Spleen (tissue), 11 donors: ENCODE data around the gene NOP56. TPM values are rescaled to one million over a fixed set of nuclear protein-coding genes. Genes with fewer than 3 reads are reported as not detected.
A peak's percentile ranks its signal among the peaks of the same experiment; 100 is the strongest.

Source experiments
- DNase-seq: peaks from one replicate; pipeline ENCODE4 v3.0.0-alpha.2; 2020
- H3K27ac ChIP-seq, 8 donors: fragments of 200-600 bp; sonication (generic) in 7 of 8; 1 replicate in 4 of 8; 2 replicates in 4 of 8; pipeline versions ENCODE4 v1.5.0 to v1.8.0; 2016 to 2021; ENCODE audit warnings: inconsistent platforms in 4 of 8, mild to moderate bottlenecking in 4 of 8, moderate library complexity in 1 of 8
- H3K27me3 ChIP-seq, 7 donors: fragments of 200-600 bp; sonication (generic) in 6 of 7; replicated peaks in 1 of 7; 1 replicate in 4 of 7; 2 replicates in 3 of 7; pipeline versions ENCODE4 v1.5.0 to v1.8.0; 2016 to 2021; ENCODE audit warnings: inconsistent platforms in 3 of 7, mild to moderate bottlenecking in 1 of 7
- H3K36me3 ChIP-seq, 6 donors: fragments of 200-600 bp; sonication (generic) in 5 of 6; 1 replicate in 4 of 6; 2 replicates in 2 of 6; pipeline versions ENCODE4 v1.5.0 to v1.8.0; 2016 to 2021; ENCODE audit warnings: inconsistent platforms in 2 of 6
- H3K4me1 ChIP-seq, 6 donors: fragments of 200-600 bp; sonication (generic) in 5 of 6; 1 replicate in 3 of 6; 2 replicates in 3 of 6; pipeline versions ENCODE4 v1.5.0 to v1.8.0; 2016 to 2021; ENCODE audit warnings: inconsistent platforms in 3 of 6
- H3K4me3 ChIP-seq, 8 donors: fragments of 200-600 bp; sonication (generic) in 7 of 8; 1 replicate in 4 of 8; 2 replicates in 4 of 8; pipeline versions ENCODE4 v1.5.0 to v1.8.0; 2016 to 2021; ENCODE audit warnings: inconsistent platforms in 4 of 8, mild to moderate bottlenecking in 4 of 8, moderate library complexity in 2 of 8
- H3K9me3 ChIP-seq, 8 donors: fragments of 200-600 bp; sonication (generic) in 7 of 8; 1 replicate in 4 of 8; 2 replicates in 4 of 8; pipeline versions ENCODE4 v1.5.0 to v1.8.0; 2016 to 2021; ENCODE audit warnings: inconsistent platforms in 4 of 8
- CTCF ChIP-seq, 11 experiments: fragments of 200-600 bp in 7 of 11; fragments of 450-650 bp in 4 of 11; sonication (generic) in 4 of 11; IDR thresholded peaks in 8 of 11; conservative IDR thresholded peaks in 3 of 11; 1 replicate in 7 of 11; 2 replicates in 4 of 11; pipeline versions ENCODE4 v1.4.0 to v1.8.0; 2016 to 2021; ENCODE audit warnings: antibody characterized with exemption in 11 of 11, inconsistent platforms in 4 of 11, mild to moderate bottlenecking in 1 of 11
- POLR2A ChIP-seq, 3 donors: fragments of 450-650 bp; IDR thresholded peaks; one replicate each; pipeline ENCODE4 v1.5.1; 2017; ENCODE audit warnings: antibody characterized with exemption in 3 of 3, mild to moderate bottlenecking in 1 of 3
- POLR2AphosphoS5 ChIP-seq, 3 donors: sonication (generic); formaldehyde crosslinking; IDR thresholded peaks; one replicate each; pipeline ENCODE4 v1.5.1; 2017; ENCODE audit warnings: antibody characterized with exemption in 3 of 3
- WGBS, 5 donors: extraction: QIAGEN DNeasy Blood & Tissue Kit in 3 of 5; methylation state at CpG; one replicate each; pipeline versions ENCODE4 v1.1.5 to v1.1.7; 2013 to 2018; 5-methylcytosine and 5-hydroxymethylcytosine counted together
- intact Hi-C: fragments of 100-400 bp; cut with DNase I; formaldehyde crosslinking; loops from one replicate; pipeline ENCODE4 v1.15.0; 2023; ENCODE audit warnings: low total_unique reads
- polyA plus RNA-seq, 3 donors: library from polyadenylated mRNA; stranded (reverse); fragments of 200-250 nt; gene quantifications; one replicate each; pipeline ENCODE4 v1.2.1, GENCODE V29; 2013
- total RNA-seq, 7 donors: library from RNA; depleted of rRNA in 3 of 7; stranded (reverse); fragments of >200 nt in 3 of 7; fragmentation: NEBNext Ultra II Directional in 4 of 7; extraction: Animal tissue kit (Norgen Biotek cat#: 25700) in 4 of 7; gene quantifications; one replicate each; pipeline versions ENCODE4 v1.1.0 to v1.2.1, GENCODE V29; 2016 to 2021
- donor health status: healthy with polysubstance abuse.
- donor health status: DM: no; HTN: no; CAD: no; lungs with moderate emphysema.
- donor health status: DM: no; HTN: no; CAD: no.
- donor health status: Bipolar disorder and iron deficiency.
- donor health status: healthy.
- donor health status: DM: no; HTN: no; CAD: no.
- donor health status: DM: yes; HTN: yes; CAD: no.

Gene NOP56
- total and polyA plus RNA-seq, 10 donors, result 82.1 to 208 (median 136) TPM

DNA sequence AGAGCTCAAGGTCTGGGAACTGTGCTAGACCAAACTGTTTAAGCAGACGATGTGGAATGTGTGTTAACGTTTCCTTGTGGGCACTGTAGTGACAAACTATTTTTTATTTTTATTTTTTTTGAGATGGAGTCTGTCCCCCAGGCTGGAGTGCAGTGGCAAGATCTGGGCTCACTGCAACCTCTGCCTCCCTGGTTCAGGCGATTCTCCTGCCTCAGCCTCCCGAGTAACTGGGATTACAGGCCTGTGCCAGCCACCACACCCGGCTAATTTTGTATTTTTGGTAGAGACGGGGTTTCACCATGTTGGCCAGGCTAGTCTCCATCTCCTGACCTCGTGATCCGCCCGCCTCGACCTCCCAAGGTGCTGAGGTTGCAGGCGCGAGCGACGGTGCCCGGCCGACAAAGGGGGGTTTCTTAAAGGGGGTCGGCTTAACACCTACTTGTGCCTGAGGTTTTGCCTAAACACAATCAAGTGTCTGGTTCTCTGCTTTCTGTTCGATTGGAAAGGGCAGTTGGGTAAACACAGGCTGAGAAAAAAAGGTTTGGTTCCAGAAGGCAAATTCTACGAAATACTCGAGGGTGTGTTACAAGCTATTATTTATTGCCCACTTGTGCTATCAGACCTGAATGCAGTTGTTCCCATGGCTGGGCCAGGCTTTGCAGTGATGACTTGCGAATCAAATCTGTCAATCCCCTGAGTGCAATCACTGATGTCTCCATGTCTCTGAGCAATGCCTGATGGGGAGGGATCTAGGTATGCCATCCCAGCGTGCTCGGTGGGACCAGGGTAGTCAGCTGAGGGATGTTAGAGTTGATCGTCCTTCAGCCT lies 1.3 kb downstream of the NOP56 start:
- TF ChIP-seq POLR2A (IDR thresholded peaks at IDR 0.05), result no peak
- TF ChIP-seq CTCF (IDR thresholded peaks at IDR 0.05 in 8 of 11, conservative IDR thresholded peaks at IDR 0.05 in 3 of 11), result no peak
- no peak for TF ChIP-seq POLR2AphosphoS5 (IDR thresholded peaks at IDR 0.05)
- H3K9me3 ChIP-seq, result no peaks in the 10 kb centered on the region
- 27 to 42% (median 33%) methylated on average over 24 of the region's 24 CpGs for WGBS, 5 donors
- peak; percentile 78 for DNase-seq
- H3K27me3 ChIP-seq, result no peaks in the 10 kb centered on the region
- H3K4me3 ChIP-seq, result peak overlapping the region; percentile 70 to 100 (median 99)
- intact Hi-C loops, result no loop called here
- H3K27ac ChIP-seq, result peak overlapping the region in 6 of 8 donors; percentile 88 to 96 (median 92)
- peaks cover 17 to 69% (median 32%) of the 10 kb centered on the region in 6 donors for H3K4me1 ChIP-seq
- peaks cover 7 to 52% (median 47%) of the 10 kb centered on the region in 6 donors for H3K36me3 ChIP-seq

- Histone ChIP-seq H3K4me1 (peaks cover 17 to 69% (median 32%) of the 10 kb centered on the region in 6 donors), H3K9me3 (no peaks in the 10 kb centered on the region), H3K27ac (peak overlapping the region in 2 of 8 donors; percentile 6 to 91), H3K4me3 (peak overlapping the region in 3 of 8 donors; percentile 98 to 100 (median 99)), H3K27me3 (no peaks in the 10 kb centered on the region), H3K36me3 (peaks cover 7 to 59% (median 54%) of the 10 kb centered on the region in 6 donors)
- 76 to 85% (median 79%) methylated on average over 9 of the region's 9 CpGs for WGBS, 5 donors
- DNase-seq, result no peak
- no peak for TF ChIP-seq CTCF (IDR thresholded peaks at IDR 0.05 in 8 of 11, conservative IDR thresholded peaks at IDR 0.05 in 3 of 11)
- no peak for TF ChIP-seq POLR2AphosphoS5 (IDR thresholded peaks at IDR 0.05)
- TF ChIP-seq POLR2A (IDR thresholded peaks at IDR 0.05), result no peak
- intact Hi-C loops, result no loop called here
Measured at GRCh38 chr20:2654384-2654822, 2.0 kb downstream of the NOP56 start.

DNA sequence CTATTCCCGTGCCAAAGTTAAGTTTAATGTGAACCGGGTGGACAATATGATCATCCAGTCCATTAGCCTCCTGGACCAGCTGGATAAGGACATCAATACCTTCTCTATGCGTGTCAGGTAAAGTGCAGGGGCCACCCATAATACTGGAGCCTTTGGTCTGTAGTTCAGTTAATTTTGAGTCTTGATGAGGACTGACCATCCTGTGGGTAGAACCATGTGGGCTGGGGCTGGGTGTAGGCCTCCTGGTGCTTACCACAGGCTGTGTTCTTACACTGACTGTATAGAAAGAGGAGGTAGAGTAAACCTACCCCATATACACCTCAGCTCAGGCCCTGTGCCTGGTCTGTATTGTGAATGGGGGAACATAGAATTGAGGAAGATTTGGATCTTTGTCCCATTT lies 2.4 kb downstream of the NOP56 start:
- H3K27me3 ChIP-seq, result no peaks in the 10 kb centered on the region
- peaks cover 7 to 63% (median 58%) of the 10 kb centered on the region in 6 donors for H3K36me3 ChIP-seq
- no peaks in the 10 kb centered on the region for H3K9me3 ChIP-seq
- H3K27ac ChIP-seq, result peak overlapping the region in 1 of 8 donors; percentile 91
- 73 to 93% (median 89%) methylated on average over 3 of the region's 3 CpGs for WGBS, 5 donors
- TF ChIP-seq POLR2AphosphoS5 (IDR thresholded peaks at IDR 0.05) (no peak), CTCF (IDR thresholded peaks at IDR 0.05 in 8 of 11, conservative IDR thresholded peaks at IDR 0.05 in 3 of 11) (no peak), POLR2A (IDR thresholded peaks at IDR 0.05) (no peak)
- H3K4me3 ChIP-seq, result no peak overlapping the region
- no peak for DNase-seq
- H3K4me1 ChIP-seq, result peaks cover 17 to 69% (median 32%) of the 10 kb centered on the region in 6 donors
- intact Hi-C loops, result no loop called here
